KMS-11 (cell line): ENCODE measurements around the gene TBXAS1.

Experiments
- H2AFZ ChIP-seq: fragments of 200-600 bp; sonication (generic); 2 replicates; pipeline ENCODE4 v1.6.1; 2016; ENCODE audit warnings: antibody characterized with exemption, mixed run types, low read depth
- H3K27ac ChIP-seq: fragments of 200-600 bp; sonication (generic); 2 replicates; pipeline ENCODE4 v1.6.1; 2016; ENCODE audit warnings: mild to moderate bottlenecking, mixed run types
- H3K27me3 ChIP-seq: fragments of 200-600 bp; sonication (generic); 2 replicates; pipeline ENCODE4 v1.6.1; 2017; ENCODE audit warnings: mild to moderate bottlenecking, low read depth, mixed run types, moderate library complexity; ENCODE audit not compliant: insufficient read depth
- H3K36me3 ChIP-seq: fragments of 200-600 bp; sonication (generic); 2 replicates; pipeline ENCODE4 v1.6.1; 2017; ENCODE audit warnings: mild to moderate bottlenecking, mixed run types; ENCODE audit not compliant: insufficient read depth
- H3K4me1 ChIP-seq: fragments of 200-600 bp; sonication (generic); 2 replicates; pipeline ENCODE4 v1.6.1; 2016; ENCODE audit warnings: mild to moderate bottlenecking, low read depth, mixed run types; ENCODE audit not compliant: poor library complexity, severe bottlenecking
- H3K4me2 ChIP-seq: fragments of 200-600 bp; sonication (generic); 2 replicates; pipeline ENCODE4 v1.7.0; 2016; ENCODE audit warnings: mild to moderate bottlenecking, mixed run types
- H3K4me3 ChIP-seq: fragments of 200-600 bp; sonication (generic); IDR thresholded peaks from 2 replicates; pipeline ENCODE4 v1.6.1; 2017; ENCODE audit warnings: low read depth, low read length, mixed read lengths; ENCODE audit not compliant: insufficient read depth
- H3K79me2 ChIP-seq: fragments of 200-600 bp; sonication (generic); 2 replicates; pipeline ENCODE4 v1.6.1; 2016; ENCODE audit warnings: low read depth, mixed run types; ENCODE audit not compliant: insufficient read depth
- H3K9ac ChIP-seq: fragments of 200-600 bp; sonication (generic); 2 replicates; pipeline ENCODE4 v1.6.1; 2016; ENCODE audit warnings: mild to moderate bottlenecking, mixed run types
- H4K20me1 ChIP-seq: fragments of 200-600 bp; sonication (generic); 2 replicates; pipeline ENCODE4 v1.6.1; 2016; ENCODE audit warnings: mild to moderate bottlenecking, mixed run types; ENCODE audit not compliant: insufficient read depth
- TF ChIP-seq, protein P1 (sequence below): fragments of 200-600 bp; sonication (generic); conservative IDR thresholded peaks from 2 replicates; pipeline ENCODE4 v1.6.1; 2017; ENCODE audit warnings: low read depth, mild to moderate bottlenecking, antibody characterized with exemption, low read length, moderate library complexity, mixed read lengths

The TBXAS1 gene

DNA sequence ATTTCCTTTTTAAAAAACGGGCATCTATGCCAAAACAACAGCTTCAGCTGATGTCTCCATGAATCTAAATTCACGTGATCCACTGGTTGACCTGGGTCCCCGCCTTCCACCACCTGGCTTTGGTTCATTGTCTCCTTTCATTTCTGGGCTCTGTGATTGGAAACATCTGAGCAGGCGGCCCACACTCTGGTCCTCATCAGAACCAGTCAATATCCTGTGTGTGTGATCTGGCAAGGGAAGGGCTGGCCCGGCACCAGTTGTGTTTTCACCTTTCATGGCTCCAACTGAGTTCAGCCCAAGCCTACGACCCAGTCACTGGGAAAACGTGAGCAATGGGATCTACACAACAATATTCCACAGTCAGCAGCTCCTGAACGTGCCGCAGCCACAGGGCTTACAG lies 187.5 kb downstream of the TBXAS1 start:
- Histone ChIP-seq H3K9ac (no peak overlapping the region), H3K4me2 (no peak overlapping the region), H3K27ac (no peak overlapping the region), H3K4me1 (no peaks in the 10 kb centered on the region), H4K20me1 (no peaks in the 10 kb centered on the region), H3K79me2 (no peaks in the 10 kb centered on the region), H3K27me3 (no peaks in the 10 kb centered on the region), H3K36me3 (no peaks in the 10 kb centered on the region), H2AFZ (no peak overlapping the region), H3K4me3 (no peak overlapping the region)
- TF ChIP-seq, protein P1, sequence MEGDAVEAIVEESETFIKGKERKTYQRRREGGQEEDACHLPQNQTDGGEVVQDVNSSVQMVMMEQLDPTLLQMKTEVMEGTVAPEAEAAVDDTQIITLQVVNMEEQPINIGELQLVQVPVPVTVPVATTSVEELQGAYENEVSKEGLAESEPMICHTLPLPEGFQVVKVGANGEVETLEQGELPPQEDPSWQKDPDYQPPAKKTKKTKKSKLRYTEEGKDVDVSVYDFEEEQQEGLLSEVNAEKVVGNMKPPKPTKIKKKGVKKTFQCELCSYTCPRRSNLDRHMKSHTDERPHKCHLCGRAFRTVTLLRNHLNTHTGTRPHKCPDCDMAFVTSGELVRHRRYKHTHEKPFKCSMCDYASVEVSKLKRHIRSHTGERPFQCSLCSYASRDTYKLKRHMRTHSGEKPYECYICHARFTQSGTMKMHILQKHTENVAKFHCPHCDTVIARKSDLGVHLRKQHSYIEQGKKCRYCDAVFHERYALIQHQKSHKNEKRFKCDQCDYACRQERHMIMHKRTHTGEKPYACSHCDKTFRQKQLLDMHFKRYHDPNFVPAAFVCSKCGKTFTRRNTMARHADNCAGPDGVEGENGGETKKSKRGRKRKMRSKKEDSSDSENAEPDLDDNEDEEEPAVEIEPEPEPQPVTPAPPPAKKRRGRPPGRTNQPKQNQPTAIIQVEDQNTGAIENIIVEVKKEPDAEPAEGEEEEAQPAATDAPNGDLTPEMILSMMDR, result no peak

DNA sequence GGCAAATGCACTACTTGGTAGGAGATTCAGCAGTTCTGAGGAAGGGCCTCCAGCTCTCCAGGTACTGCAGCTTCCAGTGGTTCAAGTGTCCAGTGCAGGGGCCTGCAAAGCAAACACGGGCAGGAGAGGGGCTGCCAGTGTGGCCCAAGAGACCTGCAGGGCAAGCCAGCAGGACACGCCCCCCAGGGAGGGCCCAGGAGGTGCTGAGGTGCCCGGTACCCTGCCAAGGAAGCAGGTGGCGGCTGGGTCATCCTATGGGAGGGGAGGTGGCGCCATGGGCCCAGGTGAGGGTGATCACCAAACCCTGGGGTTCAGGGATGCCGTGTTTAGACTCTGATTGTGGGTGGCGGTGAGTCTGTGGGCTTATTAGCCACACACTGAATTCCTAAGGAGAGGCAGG lies 188.0 kb downstream of the TBXAS1 start:
- Histone ChIP-seq H3K79me2 (no peaks in the 10 kb centered on the region), H3K27ac (no peak overlapping the region), H3K4me2 (no peak overlapping the region), H4K20me1 (no peaks in the 10 kb centered on the region), H3K4me3 (no peak overlapping the region), H3K27me3 (no peaks in the 10 kb centered on the region), H3K4me1 (no peaks in the 10 kb centered on the region), H3K36me3 (no peaks in the 10 kb centered on the region), H3K9ac (no peak overlapping the region), H2AFZ (no peak overlapping the region)
- TF ChIP-seq, protein P1, result no peak

DNA sequence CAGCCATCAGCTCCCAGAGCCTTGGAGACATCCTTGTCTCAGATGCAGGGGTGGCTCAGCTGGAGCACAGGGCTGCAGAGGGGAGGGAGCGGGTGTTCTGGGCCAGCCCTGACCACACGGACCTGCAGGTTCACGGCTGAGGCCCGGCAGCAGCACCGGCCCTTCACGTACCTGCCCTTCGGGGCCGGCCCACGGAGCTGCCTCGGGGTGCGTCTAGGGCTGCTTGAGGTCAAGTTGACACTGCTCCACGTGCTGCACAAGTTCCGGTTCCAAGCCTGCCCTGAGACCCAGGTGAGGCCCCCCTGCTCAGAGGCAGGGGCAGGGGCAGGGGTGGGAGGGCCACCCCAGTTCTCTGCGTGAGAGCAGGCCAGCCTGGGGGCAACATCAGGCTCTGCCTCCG lies 188.5 kb downstream of the TBXAS1 start:
- H2AFZ ChIP-seq, result no peak overlapping the region
- H3K4me1 ChIP-seq, result no peaks in the 10 kb centered on the region
- TF ChIP-seq, protein P1, result no peak
- no peak overlapping the region for H3K9ac ChIP-seq
- H3K27me3 ChIP-seq, result no peaks in the 10 kb centered on the region
- H3K36me3 ChIP-seq, result no peaks in the 10 kb centered on the region
- no peak overlapping the region for H3K27ac ChIP-seq
- no peaks in the 10 kb centered on the region for H3K79me2 ChIP-seq
- H3K4me2 ChIP-seq, result no peak overlapping the region
- no peak overlapping the region for H3K4me3 ChIP-seq
- H4K20me1 ChIP-seq, result no peaks in the 10 kb centered on the region

DNA sequence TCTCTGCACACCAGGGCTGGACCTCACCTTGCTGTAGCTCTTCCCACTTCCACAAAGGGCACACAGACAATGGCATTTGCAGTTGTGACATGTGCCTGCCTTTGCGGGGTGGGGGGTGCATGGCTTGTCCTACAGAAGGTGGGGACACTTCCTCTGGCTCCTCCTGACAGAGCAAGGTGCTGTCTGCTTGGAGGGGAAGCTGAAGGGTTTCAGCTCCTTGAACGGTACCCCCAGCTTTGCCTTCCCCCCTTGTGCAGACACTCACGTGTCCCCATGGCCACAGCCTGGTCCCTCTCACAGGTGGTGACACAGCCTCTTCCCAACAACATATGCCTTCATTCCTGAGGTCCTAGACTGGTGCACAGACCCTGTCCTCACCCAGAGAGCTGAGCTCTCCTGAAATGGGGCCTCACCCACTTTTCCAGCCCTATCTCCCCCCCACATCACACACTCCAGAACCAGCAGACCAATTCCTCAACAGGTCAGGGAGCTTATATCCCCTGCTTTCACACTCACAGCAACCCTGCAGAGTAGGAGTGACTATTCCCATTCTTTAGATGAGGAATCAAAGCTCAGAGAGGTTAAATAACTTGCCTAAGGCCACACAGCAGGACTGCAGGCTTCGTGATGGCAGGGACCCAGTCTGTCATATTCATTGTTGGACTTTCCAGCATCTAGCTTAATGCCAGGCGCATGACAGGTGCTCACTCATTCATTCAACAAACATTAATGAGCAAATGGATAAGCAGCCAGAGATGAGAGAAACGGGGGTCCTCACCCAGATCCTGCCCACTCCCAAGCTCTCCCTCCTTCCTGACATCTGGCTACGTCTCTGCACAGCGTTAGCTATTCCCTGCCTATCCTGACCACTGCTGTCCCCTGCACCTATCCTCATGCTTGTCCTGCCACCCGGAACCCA lies 189.3 kb downstream of the TBXAS1 start:
- H3K4me3 ChIP-seq, result no peak overlapping the region
- no peak overlapping the region for H3K27ac ChIP-seq
- H3K36me3 ChIP-seq, result no peaks in the 10 kb centered on the region
- no peak overlapping the region for H3K4me2 ChIP-seq
- TF ChIP-seq, protein P1, result no peak
- H2AFZ ChIP-seq, result no peak overlapping the region
- H3K4me1 ChIP-seq, result no peaks in the 10 kb centered on the region
- no peaks in the 10 kb centered on the region for H3K79me2 ChIP-seq
- no peaks in the 10 kb centered on the region for H3K27me3 ChIP-seq
- no peak overlapping the region for H3K9ac ChIP-seq
- H4K20me1 ChIP-seq, result no peaks in the 10 kb centered on the region
